Heart left ventricle (tissue), 13 donors: ENCODE results near the gene POLR2C.

Experiments used
- CTCF ChIP-seq, 12 donors: fragments of 200-600 bp; sonication (generic) in 4 of 12; IDR thresholded peaks; one replicate each; pipeline versions ENCODE4 v1.5.0 to v1.8.0; 2018 to 2022; ENCODE audit warnings: antibody characterized with exemption in 12 of 12, mild to moderate bottlenecking in 5 of 12
- POLR2A ChIP-seq, 2 donors: fragments of 450-650 bp; IDR thresholded peaks; one replicate each; pipeline ENCODE4 v1.6.1; 2017; ENCODE audit warnings: antibody characterized with exemption in 2 of 2, mild to moderate bottlenecking in 2 of 2, moderate library complexity in 2 of 2
- donor health status: ischemic (EF 13 %, LVEDD 7.1; RV severe dilation, severe dysfunction).
- donor health status: DM: no; HTN: yes; CAD: no.
- donor health status: DM: no; HTN: no; CAD: no.
- donor health status: ischemic (EF 25% LVEDD 6.9; RV normal size, moderate dysfunction).
- donor health status: ischemic (EF 25% LVEDD 5.7; RV mildly dilated, moderate dysfunction).
- donor health status: ischemic (EF 35%, LVEDD 5.7; RV mildly dilated, moderate dysfunction).
- donor health status: nonischemic (EF 11% LVEDD 7.7; RV severe dilation, severe dysfunction).
- donor health status: DM: yes; HTN: yes; CAD: no.
- donor health status: PGD.
- donor health status: ischemic (EF 29% LVEDD 5.4; RV normal size, mild dysfunction).
- donor health status: nonischemic (EF 23%, LVEDD 6.1; RV moderate dilation, normal function).

- TF ChIP-seq CTCF (IDR thresholded peaks at IDR 0.05) (no peak), POLR2A (IDR thresholded peaks at IDR 0.05) (no peak)
Measured at GRCh38 chr16:57479976-57480753, 17.7 kb downstream of the POLR2C start.
